ENCODE measurements around the gene ATP6V1B1. TPM values are rescaled to one million over a fixed set of nuclear protein-coding genes. Genes with fewer than 3 reads are reported as not detected.

Gene ATP6V1B1
- total and polyA plus RNA-seq, 9 of the 15 experiments (the other 6 are each of a cell fraction or from before 2014, with no cell fraction given) = not detected

GRCh38 chr2:70988726-70989648, 53.3 kb downstream of the ATP6V1B1 start (continued):
- TF ChIP-seq, protein P1, sequence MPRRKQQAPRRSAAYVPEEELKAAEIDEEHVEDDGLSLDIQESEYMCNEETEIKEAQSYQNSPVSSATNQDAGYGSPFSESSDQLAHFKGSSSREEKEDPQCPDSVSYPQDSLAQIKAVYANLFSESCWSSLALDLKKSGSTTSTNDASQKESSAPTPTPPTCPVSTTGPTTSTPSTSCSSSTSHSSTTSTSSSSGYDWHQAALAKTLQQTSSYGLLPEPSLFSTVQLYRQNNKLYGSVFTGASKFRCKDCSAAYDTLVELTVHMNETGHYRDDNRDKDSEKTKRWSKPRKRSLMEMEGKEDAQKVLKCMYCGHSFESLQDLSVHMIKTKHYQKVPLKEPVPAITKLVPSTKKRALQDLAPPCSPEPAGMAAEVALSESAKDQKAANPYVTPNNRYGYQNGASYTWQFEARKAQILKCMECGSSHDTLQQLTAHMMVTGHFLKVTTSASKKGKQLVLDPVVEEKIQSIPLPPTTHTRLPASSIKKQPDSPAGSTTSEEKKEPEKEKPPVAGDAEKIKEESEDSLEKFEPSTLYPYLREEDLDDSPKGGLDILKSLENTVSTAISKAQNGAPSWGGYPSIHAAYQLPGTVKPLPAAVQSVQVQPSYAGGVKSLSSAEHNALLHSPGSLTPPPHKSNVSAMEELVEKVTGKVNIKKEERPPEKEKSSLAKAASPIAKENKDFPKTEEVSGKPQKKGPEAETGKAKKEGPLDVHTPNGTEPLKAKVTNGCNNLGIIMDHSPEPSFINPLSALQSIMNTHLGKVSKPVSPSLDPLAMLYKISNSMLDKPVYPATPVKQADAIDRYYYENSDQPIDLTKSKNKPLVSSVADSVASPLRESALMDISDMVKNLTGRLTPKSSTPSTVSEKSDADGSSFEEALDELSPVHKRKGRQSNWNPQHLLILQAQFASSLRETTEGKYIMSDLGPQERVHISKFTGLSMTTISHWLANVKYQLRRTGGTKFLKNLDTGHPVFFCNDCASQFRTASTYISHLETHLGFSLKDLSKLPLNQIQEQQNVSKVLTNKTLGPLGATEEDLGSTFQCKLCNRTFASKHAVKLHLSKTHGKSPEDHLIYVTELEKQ (CRISPR knock-in tag; IDR thresholded peaks at IDR 0.05) = no peak

- ATAC-seq (no peak), FAIRE-seq (no peak), DNase-seq (ENCODE audit: extremely low read depth in 1 of 4, low spot score in 3 of 4) (peak in 1 of 4 experiments; percentile 1)
- no peak overlapping the region for H3K4me3 ChIP-seq
- H4K20me1 ChIP-seq (replicated peaks; ENCODE audit: control insufficient read depth, insufficient read depth, low read length) = peaks cover 9% of the 10 kb centered on the region; the same call in 1 of the 2 replicates
- 69% methylated on average over 5 of the region's 5 CpGs for WGBS (ENCODE audit: insufficient coverage, low coverage, missing lambda C conversion rate)
- intact Hi-C loops (cut with micrococcal nuclease) (loop anchor here (10.0 kb wide), 1 partner anchor 145 kb away; the partner anchor contains the start of genes MCEE and MPHOSPH10), in situ Hi-C loops (cut with MboI) (no loop called here)
- ChIA-PET CTCF (ENCODE audit: low intra/inter-chr PET ratio) (no interaction called here), POLR2A (interaction anchor here (1.8 kb wide), 1 partner anchor 16 kb away, joined by 4 read pairs; no protein-coding TSS in a partner anchor)
- H3K79me2 ChIP-seq (ENCODE audit: control insufficient read depth, insufficient read depth, low read length) = peaks cover 20% of the 10 kb centered on the region
- no peaks in the 10 kb centered on the region; the same call in 1 of the 2 replicates for H3K9me3 ChIP-seq (replicated peaks; ENCODE audit: control insufficient read depth, insufficient read depth, low read depth, low read length)
- no peak overlapping the region; a peak in 1 of 4 replicates for H3K9ac ChIP-seq (ENCODE audit: insufficient read depth in 1 of 2, low read depth in 2 of 2, low read length in 2 of 2)
- H3K4me1 ChIP-seq (replicated peaks in 1 of 2; ENCODE audit: control insufficient read depth in 2 of 2, insufficient read depth in 2 of 2, low read length in 2 of 2) = peaks cover 12 to 20% of the 10 kb centered on the region in 2 experiments; a peak in 4 of 5 replicates
- no peak for TF ChIP-seq ZNF436 (CRISPR knock-in tag; IDR thresholded peaks at IDR 0.05)
- no peak for TF ChIP-seq ZNF766 (CRISPR knock-in tag; conservative IDR thresholded peaks at IDR 0.05)
- no peak for TF ChIP-seq XRCC4 (IDR thresholded peaks at IDR 0.05; ENCODE audit: extremely low read depth, insufficient read depth, insufficient read length)
- no peak overlapping the region for H2AFZ ChIP-seq (ENCODE audit: low read depth, low read length)
- H3K27ac ChIP-seq (ENCODE audit: extremely low read depth, low read depth, low read length) = no peak overlapping the region
- no peaks in the 10 kb centered on the region for H3K9me1 ChIP-seq (ENCODE audit: control insufficient read depth, insufficient read depth, low read length)
- no TSS peak for BruUV-seq (replicated peaks)
- no peak overlapping the region for H3K4me2 ChIP-seq (ENCODE audit: insufficient read depth, low read length)
- H3K27me3 ChIP-seq (ENCODE audit: control insufficient read depth in 2 of 2, insufficient read depth in 2 of 2, low read length in 2 of 2) = no peaks in the 10 kb centered on the region
- peaks cover 75% of the 10 kb centered on the region for H3K36me3 ChIP-seq (ENCODE audit: control insufficient read depth, insufficient read depth, low read length)
Observed at GRCh38 chr2:70990216-70990615, 54.5 kb downstream of the ATP6V1B1 start.
